IPS-20b (cell line): Measurements from ENCODE around the gene LILRA6.
"Not testable (repeated sequence)": the region's sequence is repeated elsewhere in the genome, so short reads cannot be mapped to it uniquely, and the experiment has no call there.

Source experiments
- H3K27ac ChIP-seq: one replicate; pipeline ENCODE4 v1.5.1; 2013; ENCODE audit warnings: low read length
- H3K27me3 ChIP-seq: 2 replicates; pipeline ENCODE4 v1.6.1; 2013; ENCODE audit warnings: mild to moderate bottlenecking, low read length, inconsistent platforms; ENCODE audit not compliant: insufficient read depth
- H3K36me3 ChIP-seq: 2 replicates; pipeline ENCODE4 v1.6.1; 2013; ENCODE audit warnings: low read depth, mild to moderate bottlenecking, inconsistent platforms, low read length, moderate library complexity; ENCODE audit not compliant: insufficient read depth
- H3K4me1 ChIP-seq: 2 replicates; pipeline ENCODE4 v1.6.1; 2013; ENCODE audit warnings: mild to moderate bottlenecking, control low read depth, inconsistent platforms, low read length, moderate library complexity; ENCODE audit not compliant: insufficient read depth
- H3K4me3 ChIP-seq: 2 replicates; pipeline ENCODE4 v1.5.1; 2013; ENCODE audit warnings: mild to moderate bottlenecking, low read length, inconsistent platforms
- H3K9ac ChIP-seq: 2 replicates; pipeline ENCODE4 v1.6.1; 2013; ENCODE audit warnings: low read depth, mild to moderate bottlenecking, inconsistent platforms, low read length, moderate library complexity
- H3K9me3 ChIP-seq: 2 replicates; pipeline ENCODE4 v1.6.1; 2013; ENCODE audit warnings: mild to moderate bottlenecking, low read depth, low read length, inconsistent platforms; ENCODE audit not compliant: insufficient read depth

Gene LILRA6

DNA sequence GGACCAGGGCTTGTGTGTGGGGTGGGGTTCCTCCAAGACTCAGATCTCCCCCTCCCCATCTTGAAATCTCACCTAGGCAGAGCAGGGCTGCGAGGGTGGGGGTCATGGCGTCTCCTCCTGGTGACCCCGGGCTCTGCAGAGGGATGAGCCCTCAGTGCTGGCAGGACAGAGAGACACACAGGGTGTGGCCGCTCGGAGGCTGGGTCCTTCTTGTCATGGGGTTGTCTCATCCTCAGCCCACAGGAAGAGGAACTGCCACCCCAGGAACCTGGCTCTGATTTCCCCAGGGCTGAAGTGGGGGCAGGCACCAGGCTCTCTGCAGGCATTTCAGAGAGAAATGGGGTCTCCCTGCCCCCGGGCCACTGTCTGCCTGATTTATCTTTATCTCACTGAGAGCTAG lies at the start of gene LILRA6:
Gene LILRA6 (minus strand): TSS at position 145 of the 400 bp plus-strand sequence.
- H3K9ac ChIP-seq, H3K36me3 ChIP-seq, H3K9me3 ChIP-seq: not testable (repeated sequence)

DNA sequence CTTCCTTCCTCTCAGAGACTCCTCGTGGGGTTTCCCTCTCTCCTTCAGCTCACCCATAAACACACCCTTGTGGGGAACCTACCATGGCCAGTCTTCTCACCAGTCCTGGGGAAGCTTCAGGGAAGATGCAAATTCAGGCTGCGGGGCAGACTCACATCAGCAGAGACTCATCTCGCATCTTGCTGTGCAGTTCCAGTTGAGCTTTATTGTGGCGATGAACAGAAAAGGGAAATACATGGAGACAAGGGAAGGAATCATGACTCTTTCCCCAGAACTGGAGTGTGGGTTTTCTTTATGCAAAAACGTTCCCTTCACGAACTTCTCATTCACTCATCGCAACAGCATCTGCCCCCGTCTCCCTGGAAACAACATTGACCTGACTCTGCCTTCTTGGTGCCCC lies 46.6 kb upstream of the LILRA6 start:
- not testable (repeated sequence) for H3K4me3 ChIP-seq, H3K27me3 ChIP-seq, H3K27ac ChIP-seq, H3K9ac ChIP-seq, H3K36me3 ChIP-seq, H3K4me1 ChIP-seq, H3K9me3 ChIP-seq

More for the DNA sequence above, at the start of gene LILRA6:
- H3K4me1 ChIP-seq, H3K27me3 ChIP-seq, H3K4me3 ChIP-seq, H3K27ac ChIP-seq: not testable (repeated sequence)

DNA sequence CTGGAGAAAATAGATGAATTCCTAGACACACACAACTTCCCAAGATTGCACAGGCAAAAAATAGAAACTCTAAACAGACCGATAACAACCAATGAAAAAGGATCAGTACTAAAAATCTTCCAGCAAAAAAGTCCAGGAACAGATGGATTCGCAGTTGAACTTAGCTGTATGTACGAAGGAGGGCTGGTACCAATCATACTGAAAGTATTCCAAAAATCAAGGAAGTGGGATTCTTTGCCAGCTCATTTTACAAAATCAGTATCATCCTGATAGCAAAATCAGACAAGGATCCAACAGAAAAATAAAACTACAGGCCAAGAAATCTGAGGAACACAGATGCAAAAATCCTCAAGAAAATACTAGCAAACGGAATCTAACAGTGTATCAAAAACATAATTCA lies 44.9 kb upstream of the LILRA6 start:
- Histone ChIP-seq H3K9me3 (no peaks in the 10 kb centered on the region), H3K27me3 (no peaks in the 10 kb centered on the region), H3K27ac (no peak overlapping the region), H3K9ac (no peak overlapping the region), H3K4me3 (no peak overlapping the region), H3K36me3 (no peaks in the 10 kb centered on the region), H3K4me1 (no peaks in the 10 kb centered on the region)

DNA sequence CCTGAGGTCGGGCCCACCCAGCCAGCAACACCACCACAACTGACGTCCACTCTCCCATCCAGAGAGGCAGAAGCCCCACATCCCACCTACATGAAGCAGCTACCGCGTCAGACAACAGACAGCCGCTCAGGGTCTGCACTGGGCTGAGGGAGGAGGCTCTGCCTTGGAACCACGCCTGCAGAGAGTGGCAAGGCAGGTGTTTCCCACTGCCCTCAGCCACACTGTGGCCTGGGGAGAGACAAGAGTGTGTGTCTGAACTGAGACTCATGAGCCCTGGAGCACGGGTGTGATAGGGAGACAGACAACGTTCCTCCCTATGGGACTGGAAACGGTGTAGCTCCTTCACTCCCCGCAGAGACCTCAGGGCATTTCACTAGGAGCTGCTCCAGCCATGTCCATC lies 43.7 kb upstream of the LILRA6 start:
- H3K36me3 ChIP-seq, H3K4me3 ChIP-seq, H3K4me1 ChIP-seq, H3K27ac ChIP-seq, H3K9me3 ChIP-seq, H3K9ac ChIP-seq, H3K27me3 ChIP-seq: not testable (repeated sequence)

DNA sequence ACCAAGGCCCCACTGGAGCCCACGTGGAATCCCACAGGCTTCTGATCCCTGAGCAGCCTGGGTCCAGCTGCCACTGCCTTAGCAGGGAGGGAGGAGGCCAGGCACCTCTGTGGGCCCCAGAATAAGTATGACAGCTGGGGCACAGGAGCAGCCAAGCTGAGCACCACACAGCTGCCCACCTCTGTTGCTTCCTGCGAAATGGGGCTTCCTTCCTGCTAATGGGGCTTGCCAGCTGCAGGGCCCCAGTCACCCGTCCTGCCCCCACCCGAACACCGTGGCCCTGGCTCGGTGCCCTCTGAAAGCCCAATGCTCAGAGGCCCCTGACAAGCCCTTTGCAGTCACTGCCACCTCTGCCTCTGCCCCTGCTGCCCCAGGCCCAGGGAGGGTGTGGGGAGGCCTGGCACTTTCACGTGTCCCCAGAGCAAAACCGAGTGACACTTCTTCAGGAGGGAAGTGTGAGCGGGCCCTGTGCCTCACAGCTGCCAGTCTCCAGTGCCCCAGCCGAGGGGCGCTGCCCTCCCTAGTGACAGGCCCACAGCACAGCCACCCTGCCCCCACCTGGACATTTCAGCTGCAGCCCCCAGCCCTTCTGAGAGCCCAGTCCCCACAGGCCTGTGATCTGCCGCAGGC lies 43.0 kb upstream of the LILRA6 start:
- H3K4me1 ChIP-seq, H3K27me3 ChIP-seq, H3K9me3 ChIP-seq, H3K4me3 ChIP-seq, H3K36me3 ChIP-seq, H3K9ac ChIP-seq, H3K27ac ChIP-seq: not testable (repeated sequence)

DNA sequence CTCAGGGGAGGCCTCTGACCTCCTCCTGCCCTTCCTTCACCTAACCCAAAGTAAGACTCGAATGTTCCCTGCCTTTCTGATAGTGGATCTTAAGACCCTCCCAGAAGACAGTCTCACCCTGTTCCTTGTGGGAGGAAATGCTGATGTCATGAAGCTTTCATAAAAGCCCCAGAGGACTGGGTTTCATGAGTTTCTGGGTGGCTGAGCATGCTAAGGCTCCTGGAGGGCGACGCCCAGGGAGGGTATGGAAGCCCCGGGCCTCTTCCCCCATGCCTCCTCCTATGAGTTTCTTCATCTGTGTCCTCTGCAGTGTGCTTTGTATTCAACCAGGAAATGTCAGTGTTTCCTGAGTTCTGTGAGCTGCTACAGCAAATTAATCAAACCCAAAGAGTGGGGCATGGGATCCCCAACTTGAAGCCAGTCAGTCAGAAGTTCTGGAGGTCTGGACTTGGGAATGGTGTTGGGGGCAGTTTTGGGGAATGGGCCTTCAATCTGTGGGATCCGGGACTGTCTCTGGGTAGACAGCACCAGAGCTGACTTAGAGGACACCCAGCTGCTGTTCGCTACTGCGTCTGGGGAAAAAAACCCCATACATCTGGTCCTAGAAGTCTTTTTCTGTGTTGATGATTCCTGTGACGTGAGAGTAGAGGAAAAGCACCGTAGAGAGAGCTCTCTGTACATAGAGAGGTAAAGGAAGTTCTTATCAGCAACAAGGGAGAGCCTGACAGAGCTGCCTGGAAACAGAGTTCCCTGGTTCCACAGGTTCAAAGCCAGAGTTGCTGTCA lies 40.3 kb upstream of the LILRA6 start:
- Histone ChIP-seq H3K4me3 (no peak overlapping the region), H3K27ac (no peak overlapping the region), H3K4me1 (no peaks in the 10 kb centered on the region), H3K36me3 (no peaks in the 10 kb centered on the region), H3K27me3 (no peaks in the 10 kb centered on the region), H3K9me3 (no peaks in the 10 kb centered on the region), H3K9ac (no peak overlapping the region)

DNA sequence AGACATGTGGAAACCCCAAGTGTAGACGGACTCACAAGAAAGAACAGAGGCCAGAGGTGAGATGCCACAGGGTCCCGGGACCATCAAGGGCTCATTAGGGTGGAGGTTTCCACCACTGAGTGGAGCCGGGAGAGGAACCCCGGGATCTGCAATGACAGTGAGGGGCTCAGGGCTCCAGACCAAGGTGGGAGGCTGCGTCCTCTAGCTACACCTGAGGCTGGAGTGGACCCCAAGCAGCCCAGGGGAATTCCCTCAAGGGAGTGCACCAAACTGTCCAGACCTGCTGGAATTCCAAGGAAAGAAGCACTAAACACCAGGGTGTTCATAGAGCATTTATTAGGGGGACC lies 39.1 kb upstream of the LILRA6 start:
- not testable (repeated sequence) for H3K27ac ChIP-seq, H3K4me3 ChIP-seq, H3K9me3 ChIP-seq, H3K4me1 ChIP-seq, H3K9ac ChIP-seq, H3K36me3 ChIP-seq, H3K27me3 ChIP-seq

DNA sequence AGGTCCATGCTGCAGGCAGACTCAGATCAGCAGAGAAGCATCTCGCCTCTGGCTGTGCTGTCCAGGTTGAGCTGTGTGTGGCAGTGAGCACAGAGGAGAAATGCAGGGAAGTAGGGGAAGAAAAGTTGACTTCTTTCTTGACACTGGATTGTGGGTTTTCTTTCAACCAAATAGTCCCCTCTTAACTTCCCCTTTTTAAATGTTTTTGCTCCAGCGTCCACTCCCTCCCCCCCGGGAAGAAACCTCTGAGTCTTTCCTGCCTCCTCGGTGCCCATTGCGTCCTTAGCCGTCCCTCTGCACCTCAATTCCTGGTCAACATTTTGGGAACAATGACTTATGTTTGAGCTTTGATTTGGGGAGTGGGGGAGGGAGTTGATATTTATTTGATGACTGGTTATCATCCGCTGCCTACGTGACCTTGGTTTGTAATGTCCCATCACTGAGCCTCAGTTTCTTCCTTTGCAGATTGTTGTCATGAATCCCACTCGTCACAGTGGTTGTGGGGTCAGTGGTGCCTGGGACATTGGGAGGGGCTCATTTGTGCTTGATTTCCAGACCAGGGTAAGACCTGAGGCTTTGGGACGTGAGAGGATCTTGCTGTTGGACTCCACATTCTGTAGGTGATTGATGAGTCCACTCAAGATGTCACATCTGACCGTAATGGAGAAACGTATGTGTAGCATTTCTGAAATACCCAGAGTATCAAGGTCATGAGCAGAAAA lies 38.6 kb upstream of the LILRA6 start, which contains the start of gene LILRB2:
Gene LILRB2 (minus strand): TSS at position 104 of the 722 bp plus-strand sequence. CDS start 614 bp downstream, outside the sequence.
- H3K9ac ChIP-seq: no peak within 1 kb of the TSS
- no peaks in the 10 kb centered on the region for H3K9me3 ChIP-seq
- H3K4me3 ChIP-seq: no peak within 1 kb of the TSS
- no peaks in the 10 kb centered on the region for H3K36me3 ChIP-seq
- no peaks in the 10 kb centered on the region for H3K4me1 ChIP-seq
- no peak within 1 kb of the TSS for H3K27ac ChIP-seq
- no peaks in the 10 kb centered on the region for H3K27me3 ChIP-seq

DNA sequence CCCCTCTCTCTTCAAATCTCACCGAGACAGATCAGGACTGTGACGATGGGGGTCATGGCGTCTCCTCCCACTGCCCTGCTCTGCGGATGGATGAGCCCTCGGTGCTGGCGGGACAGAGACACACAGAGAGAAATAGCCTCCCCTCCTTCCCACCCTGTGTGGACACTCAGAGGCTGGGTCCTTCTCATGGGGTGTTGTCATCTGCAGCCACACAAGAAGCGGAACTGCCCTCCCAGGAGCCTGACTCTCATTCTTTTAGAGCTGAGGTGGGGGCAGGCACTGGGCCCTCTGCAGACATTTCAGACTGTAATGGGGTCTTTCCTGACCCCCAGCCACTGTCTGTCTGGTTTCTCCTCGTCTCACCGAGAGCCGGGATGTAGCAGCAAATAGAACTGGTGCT lies 37.9 kb upstream of the LILRA6 start:
- H3K27me3 ChIP-seq, H3K9ac ChIP-seq, H3K27ac ChIP-seq, H3K36me3 ChIP-seq, H3K9me3 ChIP-seq, H3K4me3 ChIP-seq, H3K4me1 ChIP-seq: not testable (repeated sequence)

DNA sequence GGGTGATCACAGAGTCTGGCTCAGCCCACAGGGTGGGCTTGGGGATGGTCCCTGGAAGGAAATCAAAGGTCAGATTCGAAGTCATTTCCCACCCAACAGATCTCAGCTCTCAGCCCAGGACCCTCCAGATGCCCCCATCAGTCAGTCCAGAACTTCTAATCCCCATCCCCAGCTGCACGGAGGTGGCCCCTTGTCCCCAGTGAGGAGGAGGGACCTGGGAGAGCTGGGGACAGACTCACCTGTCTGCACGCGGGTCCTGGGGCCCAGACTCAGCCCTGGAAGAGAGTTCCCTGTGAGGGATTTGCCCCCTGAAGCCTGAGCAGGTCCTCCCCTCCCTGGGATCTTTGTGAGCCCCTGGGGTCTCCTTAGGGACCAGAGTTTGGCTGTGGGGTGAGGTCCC lies 37.4 kb upstream of the LILRA6 start:
- H3K9me3 ChIP-seq, H3K9ac ChIP-seq, H3K4me1 ChIP-seq, H3K27ac ChIP-seq, H3K36me3 ChIP-seq, H3K4me3 ChIP-seq, H3K27me3 ChIP-seq: not testable (repeated sequence)

DNA sequence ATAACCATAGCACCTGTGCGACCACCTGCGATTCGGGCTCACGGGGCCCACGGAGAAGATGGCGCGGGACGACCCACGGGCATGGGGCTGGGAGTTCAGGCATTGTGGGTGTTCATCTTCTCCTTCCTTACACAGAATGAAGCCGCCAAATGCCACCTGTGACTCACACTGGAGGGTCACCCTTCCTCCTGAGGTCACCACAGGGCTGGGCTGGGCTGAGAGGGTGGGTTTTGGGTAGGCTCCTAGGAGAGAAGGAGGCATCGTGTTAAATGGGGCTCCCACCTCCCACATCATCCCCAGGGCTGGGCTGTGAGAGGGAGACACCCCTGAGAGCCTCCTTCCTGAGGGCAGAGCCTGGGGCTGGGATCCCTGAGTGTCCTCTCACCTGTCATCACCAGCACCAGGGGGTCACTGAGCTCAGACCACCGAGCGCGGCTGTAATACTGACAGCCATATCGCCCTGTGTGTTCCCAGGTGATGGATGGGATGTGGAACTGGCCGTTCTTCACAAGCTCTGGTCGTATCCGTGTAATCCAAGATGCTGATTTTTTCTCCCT lies 36.9 kb upstream of the LILRA6 start:
- no peaks in the 10 kb centered on the region for H3K27me3 ChIP-seq
- no peak overlapping the region for H3K9ac ChIP-seq
- H3K36me3 ChIP-seq: no peaks in the 10 kb centered on the region
- no peaks in the 10 kb centered on the region for H3K9me3 ChIP-seq
- H3K27ac ChIP-seq: no peak overlapping the region
- no peaks in the 10 kb centered on the region for H3K4me1 ChIP-seq
- no peak overlapping the region for H3K4me3 ChIP-seq
